GM23248 (cell line): Measurements from ENCODE around the gene DOC2B. TPM values are rescaled to one million over a fixed set of nuclear protein-coding genes. Genes with fewer than 3 reads are reported as not detected.
A peak's percentile ranks its signal among the peaks of the same experiment; 100 is the strongest.

ENCODE experiments used
- DNase-seq: peaks from one replicate; pipeline ENCODE4 v3.0.0-alpha.2; 2015
- H2AFZ ChIP-seq: fragments of 200-600 bp; sonication (generic); 2 replicates; pipeline ENCODE4 v1.6.1; 2016; ENCODE audit warnings: antibody characterized with exemption
- H3F3A ChIP-seq: fragments of 200-600 bp; sonication (generic); 2 replicates; pipeline ENCODE4 v1.6.1; 2016; ENCODE audit warnings: mild to moderate bottlenecking, antibody characterized with exemption, mixed run types; ENCODE audit not compliant: insufficient read depth
- H3K27ac ChIP-seq: fragments of 200-600 bp; sonication (generic); 2 replicates; pipeline ENCODE4 v1.5.1; 2016; ENCODE audit warnings: mild to moderate bottlenecking
- H3K27me3 ChIP-seq: fragments of 200-600 bp; sonication (generic); replicated peaks from 2 replicates; pipeline ENCODE4 v1.6.1; 2016; ENCODE audit warnings: mild to moderate bottlenecking; ENCODE audit not compliant: insufficient read depth
- H3K36me3 ChIP-seq: fragments of 200-600 bp; sonication (generic); 2 replicates; pipeline ENCODE4 v1.6.1; 2016; ENCODE audit warnings: low read depth, mild to moderate bottlenecking
- H3K4me1 ChIP-seq: fragments of 200-600 bp; sonication (generic); 2 replicates; pipeline ENCODE4 v1.6.1; 2016; ENCODE audit warnings: mild to moderate bottlenecking; ENCODE audit not compliant: insufficient read depth
- H3K4me2 ChIP-seq: fragments of 200-600 bp; sonication (generic); one replicate; pipeline ENCODE4 v1.6.1; 2016; ENCODE audit warnings: mild to moderate bottlenecking; ENCODE audit not compliant: unreplicated experiment
- H3K4me3 ChIP-seq: fragments of 200-600 bp; sonication (generic); 2 replicates; pipeline ENCODE4 v1.5.1; 2016; ENCODE audit warnings: mild to moderate bottlenecking
- H3K79me2 ChIP-seq: fragments of 200-600 bp; sonication (generic); 2 replicates; pipeline ENCODE4 v1.6.1; 2016; ENCODE audit warnings: mild to moderate bottlenecking; ENCODE audit not compliant: insufficient read depth
- H3K9ac ChIP-seq: fragments of 200-600 bp; sonication (generic); 2 replicates; pipeline ENCODE4 v1.6.1; 2016; ENCODE audit warnings: mild to moderate bottlenecking
- H3K9me2 ChIP-seq: fragments of 200-600 bp; sonication (generic); 2 replicates; pipeline ENCODE4 v1.6.1; 2016; ENCODE audit warnings: mixed run types, mild to moderate bottlenecking, moderate library complexity; ENCODE audit not compliant: insufficient read depth
- H3K9me3 ChIP-seq: fragments of 200-600 bp; sonication (generic); one replicate; pipeline ENCODE4 v1.6.1; 2017; ENCODE audit warnings: low read depth
- H4K20me1 ChIP-seq: fragments of 200-600 bp; sonication (generic); 2 replicates; pipeline ENCODE4 v1.6.0; 2016; ENCODE audit not compliant: insufficient read depth
- EZH2 ChIP-seq: fragments of 200-600 bp; sonication (generic); IDR thresholded peaks from 2 replicates; pipeline ENCODE4 v1.6.1; 2018; ENCODE audit warnings: antibody characterized with exemption, mild to moderate bottlenecking; ENCODE audit not compliant: insufficient read depth, poor library complexity, severe bottlenecking
- EZH2phosphoT487 ChIP-seq: fragments of 200-600 bp; sonication (generic); IDR thresholded peaks from 2 replicates; pipeline ENCODE4 v1.6.1; 2018; ENCODE audit warnings: antibody characterized with exemption, moderate library complexity, mild to moderate bottlenecking, low read depth; ENCODE audit not compliant: insufficient read depth
- WGBS, 2 experiments: methylation state at CpG; one replicate each; pipeline ENCODE4 v1.1.6; 2015 to 2017; ENCODE audit warnings: low lambda C conversion rate in 2 of 2, low coverage in 1 of 2; ENCODE audit errors: missing lambda C conversion rate in 2 of 2; 5-methylcytosine and 5-hydroxymethylcytosine counted together
- in situ Hi-C: fragments of 300-500 bp; cut with MboI; formaldehyde crosslinking; loops from 2 replicates; pipeline ENCODE4 v1.15.0; 2020
- polyA plus RNA-seq: library from polyadenylated mRNA; unstranded; fragments of >200 nt; fragmentation: Nextera tagmentation; extraction: Ambion mirVana; gene quantifications from 2 replicates; pipeline ENCODE4 v1.2.1, GENCODE V29; 2016
- total RNA-seq: library from RNA; depleted of rRNA; stranded (reverse); fragments of >200 nt; shearing (Covaris generic); gene quantifications from 2 replicates; pipeline ENCODE4 v1.2.3, GENCODE V29; 2014

DOC2B gene
- total and polyA plus RNA-seq, 2 experiments from 2014 or later, result 0.03 TPM; not detected in 1

DNA sequence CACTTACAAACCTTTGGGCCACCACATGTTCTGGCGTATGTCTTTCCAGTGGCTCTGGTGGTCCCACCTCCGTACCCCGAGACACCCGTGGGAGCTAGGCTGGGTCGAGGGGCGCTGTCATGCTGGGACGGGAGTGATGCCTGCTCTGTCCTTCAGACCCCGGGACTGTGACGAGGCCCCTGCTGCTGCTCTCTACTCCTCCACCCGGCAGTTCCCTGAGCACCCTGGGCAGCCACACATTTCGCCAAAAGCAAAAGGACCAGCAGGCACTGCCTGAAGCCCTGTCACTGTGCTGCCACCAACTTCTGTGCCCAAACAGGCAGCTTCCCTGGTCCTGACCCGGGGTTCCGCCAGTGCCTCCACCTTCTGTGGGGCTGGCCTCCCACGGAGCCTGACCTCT lies 15.5 kb downstream of the DOC2B start:
- no peaks in the 10 kb centered on the region for H3K9me2 ChIP-seq
- WGBS, 2 experiments, result 71 to 76% methylated on average over 14 of the region's 14 CpGs

DNA sequence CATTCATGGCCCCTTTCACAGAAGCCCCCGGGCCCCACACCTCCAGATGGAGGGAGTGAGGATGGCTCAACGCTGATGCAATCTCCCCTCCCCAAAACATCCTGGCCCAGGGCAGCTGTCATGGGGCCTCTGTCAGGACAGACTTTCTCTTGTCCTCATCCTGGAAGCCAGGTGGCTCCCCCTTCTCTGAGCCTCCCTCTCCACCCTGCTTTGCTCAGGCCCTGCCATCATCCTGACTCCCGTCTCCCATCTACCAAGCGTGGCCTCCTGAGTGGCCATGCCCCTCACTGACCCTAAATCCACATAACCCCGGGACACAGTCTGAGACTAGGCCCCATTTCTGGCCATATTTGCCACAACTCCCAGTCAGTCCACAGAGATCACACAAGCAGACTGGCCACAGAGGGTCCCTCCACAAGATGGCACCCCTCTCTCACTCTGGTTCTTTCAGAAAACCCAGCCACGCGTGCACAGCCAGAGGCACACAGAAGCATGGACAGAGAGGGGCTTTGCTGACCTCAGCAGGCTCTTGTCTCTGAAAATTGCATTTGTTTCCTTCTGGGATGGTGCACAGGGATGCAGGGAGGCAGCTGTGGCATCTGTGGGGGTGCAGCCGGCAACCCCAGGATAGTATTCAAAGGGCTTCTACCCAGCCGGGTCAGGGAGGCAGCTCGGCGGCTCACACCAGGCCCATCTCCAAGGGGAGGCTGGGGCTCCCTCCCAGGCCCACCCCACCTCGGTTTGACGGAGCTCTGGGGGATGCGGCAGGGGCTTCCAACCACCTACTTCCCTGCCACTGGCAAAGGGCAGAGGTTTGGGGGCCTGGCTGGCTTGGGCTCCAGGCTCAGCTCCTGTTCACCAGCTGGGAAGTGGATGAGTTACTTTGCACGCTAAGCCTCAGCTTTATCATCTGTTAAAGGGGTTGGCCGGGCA lies 16.9 kb downstream of the DOC2B start:
- TF ChIP-seq EZH2phosphoT487, result no peak
- TF ChIP-seq EZH2, result no peak
- in situ Hi-C loops, result no loop called here
- Histone ChIP-seq H3K27me3 (no peaks in the 10 kb centered on the region; the same call in 1 of the 2 replicates), H3F3A (no peaks in the 10 kb centered on the region), H3K4me2 (no peak overlapping the region), H3K4me3 (no peak overlapping the region), H3K36me3 (no peaks in the 10 kb centered on the region), H3K4me1 (no peaks in the 10 kb centered on the region), H3K79me2 (no peaks in the 10 kb centered on the region), H3K9ac (no peak overlapping the region), H3K9me3 (no peaks in the 10 kb centered on the region), H4K20me1 (no peaks in the 10 kb centered on the region), H3K9me2 (no peaks in the 10 kb centered on the region), H2AFZ (no peak overlapping the region), H3K27ac (no peak overlapping the region)
- WGBS, 2 experiments, result 43 to 45% methylated on average over 14 to 16 of the region's 16 CpGs
- peak; percentile 54 for DNase-seq

More for the DNA sequence above, 15.5 kb downstream of the DOC2B start:
- H2AFZ ChIP-seq, result no peak overlapping the region
- H3K9me3 ChIP-seq, result no peaks in the 10 kb centered on the region
- H3K4me3 ChIP-seq, result no peak overlapping the region
- H3K4me2 ChIP-seq, result no peak overlapping the region
- no peaks in the 10 kb centered on the region for H3K4me1 ChIP-seq
- in situ Hi-C loops, result no loop called here
- H3K9ac ChIP-seq, result no peak overlapping the region
- no peaks in the 10 kb centered on the region for H3F3A ChIP-seq
- no peaks in the 10 kb centered on the region for H4K20me1 ChIP-seq
- TF ChIP-seq EZH2phosphoT487 (no peak), EZH2 (no peak)
- DNase-seq, result no peak
- H3K27me3 ChIP-seq, result no peaks in the 10 kb centered on the region; the same call in 1 of the 2 replicates
- no peak overlapping the region for H3K27ac ChIP-seq
- H3K79me2 ChIP-seq, result no peaks in the 10 kb centered on the region
- no peaks in the 10 kb centered on the region for H3K36me3 ChIP-seq

- H3K9me2 ChIP-seq, result no peaks in the 10 kb centered on the region
- in situ Hi-C loops, result no loop called here
- peak; percentile 14 for DNase-seq
- no peak overlapping the region for H2AFZ ChIP-seq
- no peaks in the 10 kb centered on the region for H3F3A ChIP-seq
- 75 to 76% methylated on average over 11 of the region's 11 CpGs for WGBS, 2 experiments
- no peaks in the 10 kb centered on the region for H3K9me3 ChIP-seq
- no peak overlapping the region for H3K4me2 ChIP-seq
- no peaks in the 10 kb centered on the region for H3K79me2 ChIP-seq
- H3K4me1 ChIP-seq, result no peaks in the 10 kb centered on the region
- no peak overlapping the region for H3K27ac ChIP-seq
- no peaks in the 10 kb centered on the region; the same call in 1 of the 2 replicates for H3K27me3 ChIP-seq
- H4K20me1 ChIP-seq, result no peaks in the 10 kb centered on the region
- no peak overlapping the region for H3K4me3 ChIP-seq
- TF ChIP-seq EZH2 (no peak), EZH2phosphoT487 (no peak)
- no peak overlapping the region for H3K9ac ChIP-seq
- H3K36me3 ChIP-seq, result no peaks in the 10 kb centered on the region
These were observed 17.8 kb downstream of the DOC2B start for GRCh38 chr17:163514-164098.

- Histone ChIP-seq H3F3A (no peaks in the 10 kb centered on the region), H2AFZ (no peak overlapping the region), H3K4me3 (no peak overlapping the region), H3K79me2 (no peaks in the 10 kb centered on the region), H3K9ac (no peak overlapping the region), H3K27me3 (no peaks in the 10 kb centered on the region; the same call in 1 of the 2 replicates), H4K20me1 (no peaks in the 10 kb centered on the region), H3K4me1 (no peaks in the 10 kb centered on the region), H3K9me2 (no peaks in the 10 kb centered on the region), H3K36me3 (no peaks in the 10 kb centered on the region), H3K9me3 (no peaks in the 10 kb centered on the region), H3K27ac (no peak overlapping the region), H3K4me2 (no peak overlapping the region)
- in situ Hi-C loops, result no loop called here
- TF ChIP-seq EZH2 (no peak), EZH2phosphoT487 (no peak)
- WGBS, 2 experiments, result 52 to 59% methylated on average over 11 of the region's 11 CpGs
- DNase-seq, result no peak
These were observed 18.8 kb downstream of the DOC2B start for GRCh38 chr17:162689-163088.
